Keratinocyte (primary cell): Measurements from ENCODE around the gene SPATA31C1.

Experiments used
- EZH2 ChIP-seq: IDR thresholded peaks from one replicate; pipeline ENCODE4 v1.6.1; 2012; ENCODE audit warnings: inconsistent platforms, mild to moderate bottlenecking, low read length, moderate library complexity
- TF ChIP-seq, protein P1 (sequence below), 3 experiments: IDR thresholded peaks in 1 of 3; conservative IDR thresholded peaks in 1 of 3; optimal IDR thresholded peaks in 1 of 3; 2 replicates in 2 of 3; 3 replicates in 1 of 3; pipeline versions ENCODE3 to v1.5.1; 2011; ENCODE audit warnings: low read length in 3 of 3, mild to moderate bottlenecking in 3 of 3, moderate library complexity in 2 of 3, control low read depth in 1 of 3, inconsistent platforms in 1 of 3; ENCODE audit not compliant: insufficient read depth in 2 of 3; ENCODE audit errors: extremely low read depth in 1 of 3

DNA sequence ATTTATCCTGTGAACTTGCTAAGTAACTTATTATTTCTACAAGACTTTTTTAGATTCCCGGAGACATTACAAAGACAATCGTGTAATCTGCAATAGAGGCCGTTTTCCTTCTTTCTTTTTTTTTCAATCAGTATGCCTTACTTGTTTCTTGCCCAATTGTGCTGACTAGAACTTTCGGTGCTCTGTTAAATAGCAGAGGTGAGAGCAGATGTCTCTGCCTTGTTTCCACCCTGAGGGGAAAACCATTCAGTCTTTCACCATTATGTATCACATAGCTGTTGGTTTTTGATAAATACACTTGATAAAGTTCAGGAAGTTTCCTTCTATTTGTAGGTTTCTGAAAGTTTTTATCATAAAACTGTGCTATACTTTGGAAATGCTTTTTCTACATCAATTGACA lies 24.8 kb upstream of the SPATA31C1 start:
- TF ChIP-seq, protein P1, sequence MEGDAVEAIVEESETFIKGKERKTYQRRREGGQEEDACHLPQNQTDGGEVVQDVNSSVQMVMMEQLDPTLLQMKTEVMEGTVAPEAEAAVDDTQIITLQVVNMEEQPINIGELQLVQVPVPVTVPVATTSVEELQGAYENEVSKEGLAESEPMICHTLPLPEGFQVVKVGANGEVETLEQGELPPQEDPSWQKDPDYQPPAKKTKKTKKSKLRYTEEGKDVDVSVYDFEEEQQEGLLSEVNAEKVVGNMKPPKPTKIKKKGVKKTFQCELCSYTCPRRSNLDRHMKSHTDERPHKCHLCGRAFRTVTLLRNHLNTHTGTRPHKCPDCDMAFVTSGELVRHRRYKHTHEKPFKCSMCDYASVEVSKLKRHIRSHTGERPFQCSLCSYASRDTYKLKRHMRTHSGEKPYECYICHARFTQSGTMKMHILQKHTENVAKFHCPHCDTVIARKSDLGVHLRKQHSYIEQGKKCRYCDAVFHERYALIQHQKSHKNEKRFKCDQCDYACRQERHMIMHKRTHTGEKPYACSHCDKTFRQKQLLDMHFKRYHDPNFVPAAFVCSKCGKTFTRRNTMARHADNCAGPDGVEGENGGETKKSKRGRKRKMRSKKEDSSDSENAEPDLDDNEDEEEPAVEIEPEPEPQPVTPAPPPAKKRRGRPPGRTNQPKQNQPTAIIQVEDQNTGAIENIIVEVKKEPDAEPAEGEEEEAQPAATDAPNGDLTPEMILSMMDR (optimal IDR thresholded peaks at IDR 0.05 in 1 of 3, IDR thresholded peaks at IDR 0.05 in 1 of 3, conservative IDR thresholded peaks at IDR 0.05 in 1 of 3; ENCODE audit: extremely low read depth in 1 of 3, insufficient read depth in 2 of 3, low read length in 3 of 3) = no peak
- no peak for TF ChIP-seq EZH2
